LNCaP clone FGC (cell line): Measurements from ENCODE around the gene DGLUCY.
"Not testable (repeated sequence)": the region's sequence is repeated elsewhere in the genome, so short reads cannot be mapped to it uniquely, and the experiment has no call there.

ENCODE experiments used
- DNase-seq: peaks from one replicate; pipeline ENCODE4 v3.0.0-alpha.2; 2011; ENCODE audit warnings: low read depth
- H3K4me3 ChIP-seq: 2 replicates; pipeline ENCODE4 v1.5.1; 2011; ENCODE audit warnings: mild to moderate bottlenecking, low read depth, low read length, control low read depth
- CTCF ChIP-seq: IDR thresholded peaks from 2 replicates; pipeline ENCODE4 v1.5.1; 2012; ENCODE audit warnings: mild to moderate bottlenecking; ENCODE audit not compliant: control insufficient read depth, insufficient read depth; ENCODE audit errors: extremely low read depth

DGLUCY gene

GRCh38 chr14:91219517-91220389 is 105.9 kb downstream of the DGLUCY start:
- no peak overlapping the region for H3K4me3 ChIP-seq
- no peak for TF ChIP-seq CTCF
- no peak for DNase-seq

- no peak overlapping the region for H3K4me3 ChIP-seq
- no peak for TF ChIP-seq CTCF
- DNase-seq: no peak
Measured at GRCh38 chr14:91220581-91221000, 106.7 kb downstream of the DGLUCY start.

- DNase-seq: no peak
- H3K4me3 ChIP-seq: no peak overlapping the region
- TF ChIP-seq CTCF: no peak
Measured at GRCh38 chr14:91221270-91221669, 107.4 kb downstream of the DGLUCY start.

GRCh38 chr14:91223028-91223783 is 109.3 kb downstream of the DGLUCY start:
- no peak for TF ChIP-seq CTCF
- no peak overlapping the region for H3K4me3 ChIP-seq
- DNase-seq: no peak

GRCh38 chr14:91225025-91225424 is 111.2 kb downstream of the DGLUCY start:
- no peak overlapping the region for H3K4me3 ChIP-seq
- no peak for DNase-seq
- TF ChIP-seq CTCF: no peak

GRCh38 chr14:91226360-91226759 is 112.5 kb downstream of the DGLUCY start:
- H3K4me3 ChIP-seq, DNase-seq: not testable (repeated sequence)

- TF ChIP-seq CTCF: no peak
Measured at GRCh38 chr14:91227183-91227628, 113.3 kb downstream of the DGLUCY start.

More at GRCh38 chr14:91227183-91227628, 113.3 kb downstream of the DGLUCY start:
- H3K4me3 ChIP-seq: no peak overlapping the region
- no peak for DNase-seq
